ENCODE results near the gene LRRK1. TPM values are rescaled to one million over a fixed set of nuclear protein-coding genes. Genes with fewer than 3 reads are reported as not detected.

LRRK1 gene
- polyA plus RNA-seq, 1 donor (not counting 4 experiments of a cell fraction or from before 2014, with no cell fraction given) = 6.2 TPM

DNA sequence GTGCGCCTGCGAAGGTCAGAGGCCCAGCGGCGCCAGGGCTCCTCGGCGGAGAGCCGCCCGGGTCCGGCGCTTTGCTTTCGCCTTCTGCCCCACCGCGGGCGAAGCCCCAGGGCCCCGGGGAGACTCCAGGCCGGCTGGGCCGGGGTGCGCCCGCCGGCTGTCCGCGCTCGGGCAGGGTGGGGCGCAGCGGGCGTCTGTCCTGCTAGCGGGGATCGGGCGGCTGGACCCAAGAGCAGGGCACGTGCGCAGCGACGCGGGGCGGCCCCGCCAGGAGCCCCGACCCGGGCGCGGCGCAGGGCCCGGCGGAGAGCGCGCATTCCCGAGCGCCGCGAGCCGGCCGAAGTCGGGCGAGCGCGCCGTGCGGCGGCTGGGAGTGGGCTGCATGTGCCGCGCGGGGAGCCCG is 40.1 kb upstream of the LRRK1 start:
- dilution Hi-C loops (cut with MboI; ENCODE audit: extremely low pct_ligation_motif_present, low sequenced_read_pairs) = no loop called here

DNA sequence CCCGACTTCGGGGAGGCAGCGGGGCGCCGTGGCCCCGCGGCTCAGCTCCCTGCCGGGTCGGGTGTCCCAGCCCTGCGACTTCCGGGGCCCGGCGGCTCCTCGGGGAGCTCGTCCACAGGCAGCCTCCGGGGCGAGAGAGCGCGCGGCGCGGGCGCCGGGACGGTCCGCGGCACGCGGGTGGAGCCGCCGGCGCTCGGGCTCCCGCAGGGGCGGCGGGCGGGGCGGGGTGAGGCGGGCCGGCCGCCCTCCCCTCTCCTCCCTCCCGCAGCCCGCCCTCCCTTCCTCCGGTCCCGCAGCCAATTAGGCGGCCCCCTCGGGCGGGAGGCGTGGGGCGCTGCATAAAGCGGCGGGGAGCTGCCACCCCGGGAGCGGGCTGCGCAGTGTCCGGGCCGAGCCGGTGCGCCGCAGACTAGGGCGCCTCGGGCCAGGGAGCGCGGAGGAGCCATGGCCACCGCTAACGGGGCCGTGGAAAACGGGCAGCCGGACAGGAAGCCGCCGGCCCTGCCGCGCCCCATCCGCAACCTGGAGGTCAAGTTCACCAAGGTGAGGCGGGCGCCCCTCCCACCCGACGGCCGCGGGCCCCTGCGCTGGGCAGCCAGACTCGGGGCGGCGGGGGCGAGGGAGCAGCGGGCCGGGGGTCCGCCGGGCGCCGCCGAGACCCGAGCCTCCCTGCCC is 39.6 kb upstream of the LRRK1 start, which contains the start of gene ALDH1A3:
Gene ALDH1A3, plus strand, starts transcription at position 368 of the 675 bp plus-strand sequence. Its CDS starts 77 bp downstream, at position 445.
- DNase-seq (ENCODE audit: low read depth, low spot score) = no peak
- TF ChIP-seq EZH2 (IDR thresholded peaks at IDR 0.05; ENCODE audit: low read length) = no peak
- TF ChIP-seq, protein P1, sequence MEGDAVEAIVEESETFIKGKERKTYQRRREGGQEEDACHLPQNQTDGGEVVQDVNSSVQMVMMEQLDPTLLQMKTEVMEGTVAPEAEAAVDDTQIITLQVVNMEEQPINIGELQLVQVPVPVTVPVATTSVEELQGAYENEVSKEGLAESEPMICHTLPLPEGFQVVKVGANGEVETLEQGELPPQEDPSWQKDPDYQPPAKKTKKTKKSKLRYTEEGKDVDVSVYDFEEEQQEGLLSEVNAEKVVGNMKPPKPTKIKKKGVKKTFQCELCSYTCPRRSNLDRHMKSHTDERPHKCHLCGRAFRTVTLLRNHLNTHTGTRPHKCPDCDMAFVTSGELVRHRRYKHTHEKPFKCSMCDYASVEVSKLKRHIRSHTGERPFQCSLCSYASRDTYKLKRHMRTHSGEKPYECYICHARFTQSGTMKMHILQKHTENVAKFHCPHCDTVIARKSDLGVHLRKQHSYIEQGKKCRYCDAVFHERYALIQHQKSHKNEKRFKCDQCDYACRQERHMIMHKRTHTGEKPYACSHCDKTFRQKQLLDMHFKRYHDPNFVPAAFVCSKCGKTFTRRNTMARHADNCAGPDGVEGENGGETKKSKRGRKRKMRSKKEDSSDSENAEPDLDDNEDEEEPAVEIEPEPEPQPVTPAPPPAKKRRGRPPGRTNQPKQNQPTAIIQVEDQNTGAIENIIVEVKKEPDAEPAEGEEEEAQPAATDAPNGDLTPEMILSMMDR (optimal IDR thresholded peaks at IDR 0.05 in 1 of 3, IDR thresholded peaks at IDR 0.05 in 1 of 3, conservative IDR thresholded peaks at IDR 0.05 in 1 of 3; ENCODE audit: extremely low read depth in 1 of 3, insufficient read depth in 2 of 3, low read length in 3 of 3) = no peak
- no peaks in the 10 kb centered on the region for H3K9me3 ChIP-seq (ENCODE audit: control insufficient read depth, low read depth, low read length)
- no peak for FAIRE-seq
- peak within 1 kb of the TSS; percentile 47 for H3K27ac ChIP-seq (ENCODE audit: control insufficient read depth, insufficient read depth, low read length)
- peaks cover 44% of the 10 kb centered on the region for H3K79me2 ChIP-seq (ENCODE audit: control insufficient read depth, insufficient read depth, low read length)
- H3K27me3 ChIP-seq (ENCODE audit: control insufficient read depth, extremely low read depth, insufficient read depth, low read length) = no peaks in the 10 kb centered on the region
- no peaks in the 10 kb centered on the region for H3K36me3 ChIP-seq (ENCODE audit: control insufficient read depth in 2 of 2, extremely low read depth in 1 of 2, insufficient read depth in 2 of 2, low read length in 2 of 2)
- dilution Hi-C loops (cut with MboI; ENCODE audit: extremely low pct_ligation_motif_present, low sequenced_read_pairs) = no loop called here
- peak within 1 kb of the TSS; percentile 54 to 85 (median 78) for H3K4me3 ChIP-seq (ENCODE audit: control insufficient read depth in 2 of 3, extremely low read depth in 1 of 3, insufficient read depth in 2 of 3, low read depth in 1 of 3, low read length in 3 of 3)
- peak within 1 kb of the TSS; percentile 27 for H2AFZ ChIP-seq (ENCODE audit: control insufficient read depth, low read length)
- no peaks in the 10 kb centered on the region for H4K20me1 ChIP-seq (ENCODE audit: control insufficient read depth, extremely low read depth, insufficient read depth, low read length)
- peak within 1 kb of the TSS; percentile 78 for H3K4me2 ChIP-seq (ENCODE audit: control insufficient read depth, extremely low read depth, insufficient read depth, low read depth, low read length)
- H3K9me1 ChIP-seq (ENCODE audit: control insufficient read depth, extremely low read depth, insufficient read depth, low read length) = no peaks in the 10 kb centered on the region
- H3K9ac ChIP-seq (ENCODE audit: control insufficient read depth, extremely low read depth, insufficient read depth, low read length) = peak within 1 kb of the TSS; percentile 74
- H3K4me1 ChIP-seq (ENCODE audit: control insufficient read depth, extremely low read depth, insufficient read depth, low read length) = peaks cover 21% of the 10 kb centered on the region

More for the DNA sequence above, 40.1 kb upstream of the LRRK1 start:
- no peak overlapping the region for H2AFZ ChIP-seq (ENCODE audit: control insufficient read depth, low read length)
- no peaks in the 10 kb centered on the region for H3K36me3 ChIP-seq (ENCODE audit: control insufficient read depth in 2 of 2, extremely low read depth in 1 of 2, insufficient read depth in 2 of 2, low read length in 2 of 2)
- H3K27me3 ChIP-seq (ENCODE audit: control insufficient read depth, extremely low read depth, insufficient read depth, low read length) = no peaks in the 10 kb centered on the region
- H3K9me1 ChIP-seq (ENCODE audit: control insufficient read depth, extremely low read depth, insufficient read depth, low read length) = no peaks in the 10 kb centered on the region
- TF ChIP-seq, protein P1 (optimal IDR thresholded peaks at IDR 0.05 in 1 of 3, IDR thresholded peaks at IDR 0.05 in 1 of 3, conservative IDR thresholded peaks at IDR 0.05 in 1 of 3; ENCODE audit: extremely low read depth in 1 of 3, insufficient read depth in 2 of 3, low read length in 3 of 3) = no peak
- no peak for TF ChIP-seq EZH2 (IDR thresholded peaks at IDR 0.05; ENCODE audit: low read length)
- H3K27ac ChIP-seq (ENCODE audit: control insufficient read depth, insufficient read depth, low read length) = peak overlapping the region; percentile 34
- H4K20me1 ChIP-seq (ENCODE audit: control insufficient read depth, extremely low read depth, insufficient read depth, low read length) = no peaks in the 10 kb centered on the region
- peak overlapping the region; percentile 25 to 54 (median 39) for H3K4me3 ChIP-seq (ENCODE audit: control insufficient read depth in 2 of 3, extremely low read depth in 1 of 3, insufficient read depth in 2 of 3, low read depth in 1 of 3, low read length in 3 of 3)
- FAIRE-seq = no peak
- H3K4me1 ChIP-seq (ENCODE audit: control insufficient read depth, extremely low read depth, insufficient read depth, low read length) = peaks cover 21% of the 10 kb centered on the region
- peaks cover 40% of the 10 kb centered on the region for H3K79me2 ChIP-seq (ENCODE audit: control insufficient read depth, insufficient read depth, low read length)
- DNase-seq (ENCODE audit: low read depth, low spot score) = no peak
- peak overlapping the region; percentile 65 for H3K4me2 ChIP-seq (ENCODE audit: control insufficient read depth, extremely low read depth, insufficient read depth, low read depth, low read length)
- peak overlapping the region; percentile 74 for H3K9ac ChIP-seq (ENCODE audit: control insufficient read depth, extremely low read depth, insufficient read depth, low read length)
- H3K9me3 ChIP-seq (ENCODE audit: control insufficient read depth, low read depth, low read length) = no peaks in the 10 kb centered on the region
